Right renal cortex interstitium (tissue), 3 donors: Measurements from ENCODE around the gene KIF5A. TPM values are rescaled to one million over a fixed set of nuclear protein-coding genes. Genes with fewer than 3 reads are reported as not detected.
A peak's percentile ranks its signal among the peaks of the same experiment; 100 is the strongest.

ENCODE experiments used
- DNase-seq, 3 donors: peaks; one replicate each; pipeline ENCODE4 v3.0.0-alpha.2; 2013; ENCODE audit warnings: low read depth in 3 of 3, low spot score in 2 of 3
- polyA plus RNA-seq, 3 donors: library from polyadenylated mRNA; unstranded; fragments of 120-200 nt; gene quantifications; one replicate each; pipeline ENCODE4 v1.2.1, GENCODE V29; 2013; ENCODE audit not compliant: insufficient read length in 3 of 3

The KIF5A gene
- polyA plus RNA-seq, 3 donors = 0.31 to 0.39 (median 0.32) TPM

GRCh38 chr12:57603815-57604453 lies 54.1 kb downstream of the KIF5A start:
- no peak for DNase-seq

- no peak for DNase-seq
Measured at GRCh38 chr12:57604454-57604991, 54.7 kb downstream of the KIF5A start, which contains the start of gene DTX3. DTX3 (plus strand) TSS chr12:57604824; CDS start chr12:57606518, 1,694 bp downstream.

GRCh38 chr12:57604992-57605810 lies 55.4 kb downstream of the KIF5A start:
- no peak for DNase-seq

GRCh38 chr12:57605811-57606311 lies 56.0 kb downstream of the KIF5A start:
- no peak for DNase-seq

GRCh38 chr12:57606399-57606798 lies 56.6 kb downstream of the KIF5A start:
- DNase-seq = no peak

GRCh38 chr12:57606821-57607220 lies 57.0 kb downstream of the KIF5A start:
- no peak for DNase-seq

GRCh38 chr12:57607958-57608663 lies 58.3 kb downstream of the KIF5A start:
- DNase-seq = no peak

GRCh38 chr12:57609101-57609780 lies 59.4 kb downstream of the KIF5A start:
- DNase-seq = no peak

GRCh38 chr12:57609781-57610553 lies 60.1 kb downstream of the KIF5A start:
- no peak for DNase-seq

- no peak for DNase-seq
Measured at GRCh38 chr12:57610554-57611107, 60.8 kb downstream of the KIF5A start.

GRCh38 chr12:57611108-57611826 lies 61.4 kb downstream of the KIF5A start, which contains the start of gene ARHGEF25:
ARHGEF25 (plus strand) TSS chr12:57611435; CDS start chr12:57611895, 460 bp downstream.
- peak in 1 of 3 donors; percentile 67 for DNase-seq

- DNase-seq = no peak
Measured at GRCh38 chr12:57611827-57612710, 62.2 kb downstream of the KIF5A start.

- DNase-seq = no peak
Measured at GRCh38 chr12:57612711-57613426, 63.0 kb downstream of the KIF5A start.

- DNase-seq = no peak
Measured at GRCh38 chr12:57613427-57614109, 63.7 kb downstream of the KIF5A start.

GRCh38 chr12:57614178-57614947 lies 64.5 kb downstream of the KIF5A start:
- no peak for DNase-seq
